Upper lobe of left lung (tissue), 4 donors: ENCODE results near the gene ZNF507.

Source experiments
- CTCF ChIP-seq, 6 experiments: fragments of 450-650 bp in 4 of 6; fragments of 200-600 bp in 2 of 6; sonication (generic) in 2 of 6; IDR thresholded peaks; one replicate each; pipeline ENCODE4 v1.5.1; 2016 to 2019; ENCODE audit warnings: antibody characterized with exemption in 6 of 6
- EP300 ChIP-seq, 4 donors: sonication (generic); formaldehyde crosslinking; IDR thresholded peaks; one replicate each; pipeline ENCODE4 v1.5.1; 2017; ENCODE audit warnings: antibody characterized with exemption in 4 of 4, control low read depth in 2 of 4

GRCh38 chr19:32330213-32330857, 15.1 kb upstream of the ZNF507 start:
- TF ChIP-seq CTCF (IDR thresholded peaks at IDR 0.05) (no peak), EP300 (IDR thresholded peaks at IDR 0.05) (no peak)
